Amygdala (tissue), 56 donors: ENCODE measurements around the gene PRODH2.
A peak's percentile ranks its signal among the peaks of the same experiment; 100 is the strongest.

Source experiments
- DNase-seq, 56 donors: peaks; one replicate each; lab custom pipeline; 2025; lab: John Stamatoyannopoulos, UW

Gene PRODH2, protein sequence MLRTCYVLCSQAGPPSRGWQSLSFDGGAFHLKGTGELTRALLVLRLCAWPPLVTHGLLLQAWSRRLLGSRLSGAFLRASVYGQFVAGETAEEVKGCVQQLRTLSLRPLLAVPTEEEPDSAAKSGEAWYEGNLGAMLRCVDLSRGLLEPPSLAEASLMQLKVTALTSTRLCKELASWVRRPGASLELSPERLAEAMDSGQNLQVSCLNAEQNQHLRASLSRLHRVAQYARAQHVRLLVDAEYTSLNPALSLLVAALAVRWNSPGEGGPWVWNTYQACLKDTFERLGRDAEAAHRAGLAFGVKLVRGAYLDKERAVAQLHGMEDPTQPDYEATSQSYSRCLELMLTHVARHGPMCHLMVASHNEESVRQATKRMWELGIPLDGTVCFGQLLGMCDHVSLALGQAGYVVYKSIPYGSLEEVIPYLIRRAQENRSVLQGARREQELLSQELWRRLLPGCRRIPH

DNA sequence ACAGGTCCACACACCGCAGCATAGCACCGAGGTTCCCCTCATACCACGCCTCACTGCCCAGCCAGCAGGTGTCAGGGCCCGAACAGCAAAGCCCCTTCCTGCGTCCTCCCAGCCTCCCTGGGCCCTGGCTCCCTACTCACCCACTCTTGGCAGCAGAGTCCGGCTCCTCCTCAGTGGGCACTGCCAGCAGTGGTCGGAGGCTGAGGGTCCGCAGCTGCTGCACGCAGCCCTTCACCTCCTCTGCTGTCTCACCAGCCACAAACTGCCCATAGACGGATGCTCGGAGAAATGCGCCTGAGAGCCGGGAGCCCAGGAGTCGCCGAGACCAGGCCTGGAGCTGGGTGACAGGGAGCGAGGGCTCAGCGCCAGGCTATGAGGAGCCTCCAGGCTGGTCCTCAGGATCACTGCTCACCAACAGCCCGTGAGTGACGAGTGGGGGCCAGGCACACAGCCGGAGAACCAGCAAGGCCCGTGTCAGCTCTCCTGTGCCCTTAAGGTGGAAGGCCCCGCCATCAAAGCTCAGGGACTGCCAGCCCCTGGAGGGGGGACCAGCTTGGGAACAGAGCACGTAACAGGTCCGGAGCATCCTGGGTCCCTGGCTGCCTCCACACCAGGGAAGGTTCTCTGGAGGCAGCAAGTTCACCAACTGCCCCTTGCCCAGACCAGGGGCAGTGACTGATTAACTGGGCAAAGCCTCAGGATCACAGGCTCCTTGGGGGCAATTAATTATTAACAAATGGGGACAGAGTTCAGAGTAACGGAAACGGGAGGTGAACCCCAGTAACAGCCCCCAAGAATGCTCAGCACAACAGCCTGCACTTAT, at the start of gene PRODH2:
TSS of gene PRODH2 (minus strand) at position 626 of the 823 bp plus-strand sequence. CDS start at position 586, 40 bp downstream.
- no peak for DNase-seq

DNA sequence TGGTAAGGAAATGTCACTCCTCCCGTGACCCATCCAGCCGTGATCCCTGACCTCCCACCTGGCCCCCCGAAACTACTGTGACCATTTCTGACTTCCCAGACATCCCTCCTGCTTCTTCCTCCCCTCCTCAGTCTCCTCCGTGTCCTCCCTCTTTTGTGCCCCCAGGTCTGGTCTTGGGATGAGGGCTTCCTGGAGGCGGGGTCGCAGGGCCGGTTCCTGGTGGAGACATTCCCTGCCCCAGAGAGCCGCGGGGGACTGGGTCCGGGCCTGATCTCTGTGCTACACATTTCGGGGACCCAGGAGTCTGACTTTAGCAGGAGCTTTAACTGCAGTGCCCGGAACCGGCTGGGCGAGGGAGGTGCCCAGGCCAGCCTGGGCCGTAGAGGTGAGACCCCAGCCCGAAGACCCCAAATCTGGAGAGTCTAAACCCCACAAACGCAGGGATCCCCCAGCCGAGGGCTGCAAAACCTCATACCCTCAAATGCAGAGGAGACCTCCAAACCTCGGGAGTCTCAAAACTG, 49.1 kb upstream of the PRODH2 start:
- no peak for DNase-seq

DNA sequence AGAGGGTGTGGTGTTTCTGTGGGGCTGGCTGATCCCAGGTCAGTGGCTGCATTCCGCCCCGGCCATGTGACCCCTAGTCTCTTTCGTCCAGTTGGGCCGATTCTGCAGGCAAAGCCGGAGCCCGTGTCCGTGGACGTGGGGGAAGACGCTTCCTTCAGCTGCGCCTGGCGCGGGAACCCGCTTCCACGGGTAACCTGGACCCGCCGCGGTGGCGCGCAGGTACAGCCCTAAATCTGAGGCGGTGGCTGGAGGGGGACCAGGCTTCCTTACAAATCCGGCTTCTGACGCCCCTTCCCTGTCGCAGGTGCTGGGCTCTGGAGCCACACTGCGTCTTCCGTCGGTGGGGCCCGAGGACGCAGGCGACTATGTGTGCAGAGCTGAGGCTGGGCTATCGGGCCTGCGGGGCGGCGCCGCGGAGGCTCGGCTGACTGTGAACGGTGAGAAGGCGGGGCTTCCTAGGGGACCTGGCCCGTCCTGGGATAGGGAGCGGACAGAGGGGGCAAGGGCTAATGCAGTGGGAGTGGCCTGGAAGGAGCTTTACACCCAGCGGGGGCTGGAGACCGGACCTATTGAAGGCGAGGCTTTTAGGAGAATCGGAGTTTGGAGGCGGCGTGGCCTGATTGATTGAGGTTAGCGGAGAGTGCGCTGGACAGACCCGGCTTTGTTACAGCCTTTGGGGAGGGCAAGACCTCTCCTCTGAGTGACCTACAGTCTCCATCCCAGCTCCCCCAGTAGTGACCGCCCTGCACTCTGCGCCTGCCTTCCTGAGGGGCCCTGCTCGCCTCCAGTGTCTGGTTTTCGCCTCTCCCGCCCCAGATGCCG, 48.4 kb upstream of the PRODH2 start:
- DNase-seq = no peak

- DNase-seq = no peak
Observed at GRCh38 chr19:35860436-35860817, 47.8 kb upstream of the PRODH2 start.

GRCh38 chr19:35859414-35859813, 46.8 kb upstream of the PRODH2 start:
- no peak for DNase-seq

DNA sequence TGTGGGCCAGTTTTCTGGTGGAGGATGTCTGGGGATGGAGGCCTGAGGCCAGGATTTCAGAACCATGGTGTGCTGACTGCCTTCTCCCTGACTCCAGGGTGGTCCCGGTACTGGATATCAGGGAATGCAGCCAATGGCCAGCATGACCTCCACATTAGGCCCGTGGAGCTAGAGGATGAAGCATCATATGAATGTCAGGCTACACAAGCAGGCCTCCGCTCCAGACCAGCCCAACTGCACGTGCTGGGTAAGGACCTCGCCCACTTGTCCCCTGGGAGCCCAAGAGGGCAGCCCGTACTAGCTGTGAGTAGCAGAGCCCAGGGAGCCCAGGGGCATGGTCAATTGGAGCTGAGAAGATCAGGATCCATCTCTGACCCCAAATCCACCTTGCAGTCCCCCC, 45.7 kb upstream of the PRODH2 start:
- DNase-seq = no peak

GRCh38 chr19:35856546-35857149, 44.0 kb upstream of the PRODH2 start, which contains the start of gene KIRREL2:
TSS of gene KIRREL2 (plus strand) at chr19:35856911. CDS start at chr19:35857120, 209 bp downstream.
- peak in 6 of 56 donors; percentile 14 to 35 (median 22) for DNase-seq

GRCh38 chr19:35853038-35853756, 40.6 kb upstream of the PRODH2 start:
- peak in 1 of 56 donors; percentile 25 for DNase-seq

DNA sequence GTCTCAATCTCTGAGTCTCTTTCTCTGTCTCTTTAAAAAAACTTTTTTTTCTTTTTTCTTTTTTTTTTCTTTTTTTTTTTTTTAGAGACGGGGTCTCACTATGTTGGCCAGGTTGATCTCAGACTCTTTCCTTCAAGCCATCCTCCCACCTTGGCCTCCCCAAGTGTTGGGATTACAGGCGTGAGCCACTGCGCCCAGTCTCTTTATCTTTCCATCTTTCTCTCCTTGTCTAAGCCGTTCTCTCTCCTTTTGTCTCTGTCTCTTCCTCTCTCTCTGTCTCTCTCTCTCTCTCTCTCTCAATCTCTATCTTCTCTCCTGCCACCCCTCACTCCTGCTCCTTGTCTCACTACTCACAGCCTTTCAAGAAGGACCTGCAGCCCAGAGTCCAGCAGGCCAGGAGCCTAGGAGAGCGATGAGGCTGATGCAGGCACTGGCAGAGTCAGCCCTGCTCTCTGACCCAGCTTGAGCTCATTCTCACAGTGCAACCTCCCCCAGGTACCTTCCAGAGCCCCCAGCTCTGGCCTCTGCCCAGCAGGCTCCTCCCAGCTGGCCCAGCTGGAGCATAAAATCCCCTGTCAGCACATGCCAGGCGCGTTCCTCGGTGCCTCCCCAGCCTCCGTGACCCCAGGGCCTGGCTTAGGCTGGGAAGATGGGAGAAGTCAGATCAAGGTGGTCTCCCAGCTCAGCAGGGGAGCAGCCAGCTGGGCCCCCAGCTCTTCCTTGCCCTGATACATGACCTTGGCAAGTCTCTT, 39.6 kb upstream of the PRODH2 start, which contains the start of gene NPHS1:
TSS of gene NPHS1 (minus strand) at position 476 of the 752 bp plus-strand sequence. CDS start 667 bp downstream, outside the sequence.
- DNase-seq = no peak

DNA sequence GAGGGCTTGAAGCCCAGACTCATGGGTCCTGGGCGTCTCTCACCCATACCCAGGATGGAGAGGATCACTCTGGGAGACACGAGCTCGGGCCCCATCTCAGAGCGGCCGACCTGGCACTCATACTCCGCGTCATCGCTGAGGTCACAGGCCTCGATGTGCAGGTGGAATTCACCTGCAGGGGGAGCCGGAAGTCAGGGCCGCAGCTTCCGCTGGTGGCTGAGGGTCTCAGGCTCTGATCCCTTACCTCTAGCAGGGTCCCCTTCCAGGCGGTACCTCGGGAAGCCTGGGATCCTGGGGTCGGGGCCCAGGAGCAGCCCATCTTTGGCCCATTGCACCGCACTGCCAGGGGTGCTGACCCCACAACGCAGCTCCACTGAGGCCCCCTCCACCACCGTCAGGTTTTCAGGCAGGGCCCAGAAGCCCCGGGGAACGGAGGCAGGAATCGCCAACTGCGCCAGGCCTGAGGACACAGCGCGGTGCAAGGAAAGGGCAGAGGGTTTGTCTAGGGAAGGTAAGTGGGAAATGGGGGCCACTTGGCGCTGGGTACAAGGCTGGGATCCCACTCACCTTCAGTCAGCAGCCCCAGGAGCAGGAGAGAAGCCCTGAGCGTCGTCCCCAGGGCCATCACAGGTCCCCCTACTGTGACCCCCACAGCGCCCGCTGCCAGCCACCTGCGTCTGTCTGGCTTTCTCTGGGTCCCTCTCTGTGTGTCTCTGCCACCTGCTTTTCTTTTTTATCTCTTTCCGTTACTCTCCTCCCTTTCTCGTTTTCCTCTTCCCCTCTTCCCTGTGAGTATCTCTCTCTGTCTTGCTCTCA, 38.8 kb upstream of the PRODH2 start:
- no peak for DNase-seq

GRCh38 chr19:35848919-35849505, 36.4 kb upstream of the PRODH2 start:
- DNase-seq = no peak

DNA sequence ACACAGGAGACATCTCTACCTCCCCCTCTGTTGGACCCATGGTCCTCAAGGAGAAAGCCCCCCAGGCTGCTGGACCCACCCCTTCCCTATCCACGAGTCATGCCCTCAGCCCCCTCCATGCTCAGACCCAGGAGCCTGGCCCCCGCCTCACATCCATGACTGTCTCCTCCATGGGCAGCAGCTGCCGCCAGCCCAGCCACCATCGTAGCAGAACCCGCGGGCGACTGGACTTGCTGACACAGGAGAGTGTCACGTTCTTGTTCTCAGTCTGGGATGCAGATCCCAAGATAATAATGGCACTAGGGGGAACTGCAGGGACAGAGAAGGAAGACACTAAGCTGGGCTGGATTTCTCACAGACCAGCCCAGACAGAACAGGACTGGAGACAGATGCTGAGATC, 35.8 kb upstream of the PRODH2 start:
- no peak for DNase-seq

- no peak for DNase-seq
Observed at GRCh38 chr19:35847911-35848310, 35.3 kb upstream of the PRODH2 start.

GRCh38 chr19:35846038-35846668, 33.5 kb upstream of the PRODH2 start:
- DNase-seq = no peak

GRCh38 chr19:35845215-35846037, 32.8 kb upstream of the PRODH2 start:
- peak in 2 of 56 donors; percentile 22 to 23 for DNase-seq
